ENCODE data around the gene ATF2. TPM values are rescaled to one million over a fixed set of nuclear protein-coding genes. Genes with fewer than 3 reads are reported as not detected.
A peak's percentile ranks its signal among the peaks of the same experiment; 100 is the strongest.

The ATF2 gene
- total RNA-seq, 1 donor: 68.1 TPM

DNA sequence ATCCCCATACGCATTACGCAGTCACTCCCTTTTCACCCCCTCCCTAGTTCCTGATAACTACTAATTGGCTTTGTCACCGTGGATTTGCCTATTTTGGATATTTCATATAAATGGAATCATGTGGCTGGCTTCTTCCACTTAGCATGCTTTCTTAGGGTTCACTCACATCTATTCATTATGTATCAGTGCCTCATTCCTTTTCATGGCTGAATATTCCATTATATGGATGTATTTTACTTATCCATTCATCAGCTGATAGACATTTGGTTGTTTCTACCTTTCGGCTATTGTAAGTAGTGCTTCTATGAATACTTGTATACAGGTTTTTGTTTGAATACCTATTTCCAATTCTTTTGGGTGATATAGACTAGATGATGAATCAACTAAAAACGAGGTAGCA lies 8.6 kb upstream of the ATF2 start:
- H3K4me3 ChIP-seq (ENCODE audit: low read depth, low read length): no peak overlapping the region
- TF ChIP-seq, protein P1, sequence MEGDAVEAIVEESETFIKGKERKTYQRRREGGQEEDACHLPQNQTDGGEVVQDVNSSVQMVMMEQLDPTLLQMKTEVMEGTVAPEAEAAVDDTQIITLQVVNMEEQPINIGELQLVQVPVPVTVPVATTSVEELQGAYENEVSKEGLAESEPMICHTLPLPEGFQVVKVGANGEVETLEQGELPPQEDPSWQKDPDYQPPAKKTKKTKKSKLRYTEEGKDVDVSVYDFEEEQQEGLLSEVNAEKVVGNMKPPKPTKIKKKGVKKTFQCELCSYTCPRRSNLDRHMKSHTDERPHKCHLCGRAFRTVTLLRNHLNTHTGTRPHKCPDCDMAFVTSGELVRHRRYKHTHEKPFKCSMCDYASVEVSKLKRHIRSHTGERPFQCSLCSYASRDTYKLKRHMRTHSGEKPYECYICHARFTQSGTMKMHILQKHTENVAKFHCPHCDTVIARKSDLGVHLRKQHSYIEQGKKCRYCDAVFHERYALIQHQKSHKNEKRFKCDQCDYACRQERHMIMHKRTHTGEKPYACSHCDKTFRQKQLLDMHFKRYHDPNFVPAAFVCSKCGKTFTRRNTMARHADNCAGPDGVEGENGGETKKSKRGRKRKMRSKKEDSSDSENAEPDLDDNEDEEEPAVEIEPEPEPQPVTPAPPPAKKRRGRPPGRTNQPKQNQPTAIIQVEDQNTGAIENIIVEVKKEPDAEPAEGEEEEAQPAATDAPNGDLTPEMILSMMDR (IDR thresholded peaks at IDR 0.05; ENCODE audit: insufficient read depth, low read length): no peak

DNA sequence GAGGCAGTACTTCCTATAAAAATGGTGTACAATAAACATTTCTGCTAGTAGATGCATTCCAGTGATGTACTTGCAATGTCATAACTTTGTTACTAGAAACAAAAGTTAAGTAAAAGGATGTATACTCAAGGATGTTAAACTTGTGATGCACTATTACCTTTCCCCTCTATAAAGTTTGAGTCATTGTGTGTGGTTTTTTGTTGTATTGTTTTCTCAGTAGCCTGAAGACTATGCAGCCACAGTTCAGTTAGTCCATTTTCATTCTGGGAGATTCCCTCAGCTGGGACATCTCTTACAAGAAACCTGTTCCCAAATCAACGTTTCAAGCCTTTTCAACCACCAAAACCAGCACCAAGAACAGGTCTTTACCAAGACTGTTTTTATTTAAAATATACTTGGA lies 7.9 kb upstream of the ATF2 start:
- TF ChIP-seq, protein P1 (IDR thresholded peaks at IDR 0.05; ENCODE audit: insufficient read depth, low read length): no peak
- DNase-seq (ENCODE audit: low read depth): no peak

More for the DNA sequence above, 8.6 kb upstream of the ATF2 start:
- DNase-seq (ENCODE audit: low read depth): no peak

DNA sequence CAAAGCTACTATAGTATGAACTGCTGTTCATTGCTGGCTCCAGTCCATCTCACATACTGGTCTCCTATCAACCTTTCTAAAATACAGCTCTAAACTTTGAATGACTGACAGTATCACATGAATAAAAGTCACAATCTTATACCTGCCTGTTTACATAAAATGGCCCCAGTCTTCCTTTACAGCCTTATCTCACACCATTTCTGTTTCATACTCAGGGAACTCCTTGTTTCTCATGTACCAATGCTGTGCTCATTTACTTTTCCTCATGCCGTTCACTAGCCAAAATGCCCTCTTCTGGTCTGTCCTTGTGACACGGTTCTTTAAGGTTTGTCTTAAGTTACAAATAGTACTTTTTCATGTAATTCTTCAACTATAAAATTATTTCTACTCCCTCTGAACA lies 7.3 kb upstream of the ATF2 start:
- H3K4me3 ChIP-seq (ENCODE audit: low read depth, low read length): no peak overlapping the region
- TF ChIP-seq, protein P1 (IDR thresholded peaks at IDR 0.05; ENCODE audit: insufficient read depth, low read length): no peak
- no peak for DNase-seq (ENCODE audit: low read depth)

More for the DNA sequence above, 7.9 kb upstream of the ATF2 start:
- H3K4me3 ChIP-seq (ENCODE audit: low read depth, low read length): no peak overlapping the region

DNA sequence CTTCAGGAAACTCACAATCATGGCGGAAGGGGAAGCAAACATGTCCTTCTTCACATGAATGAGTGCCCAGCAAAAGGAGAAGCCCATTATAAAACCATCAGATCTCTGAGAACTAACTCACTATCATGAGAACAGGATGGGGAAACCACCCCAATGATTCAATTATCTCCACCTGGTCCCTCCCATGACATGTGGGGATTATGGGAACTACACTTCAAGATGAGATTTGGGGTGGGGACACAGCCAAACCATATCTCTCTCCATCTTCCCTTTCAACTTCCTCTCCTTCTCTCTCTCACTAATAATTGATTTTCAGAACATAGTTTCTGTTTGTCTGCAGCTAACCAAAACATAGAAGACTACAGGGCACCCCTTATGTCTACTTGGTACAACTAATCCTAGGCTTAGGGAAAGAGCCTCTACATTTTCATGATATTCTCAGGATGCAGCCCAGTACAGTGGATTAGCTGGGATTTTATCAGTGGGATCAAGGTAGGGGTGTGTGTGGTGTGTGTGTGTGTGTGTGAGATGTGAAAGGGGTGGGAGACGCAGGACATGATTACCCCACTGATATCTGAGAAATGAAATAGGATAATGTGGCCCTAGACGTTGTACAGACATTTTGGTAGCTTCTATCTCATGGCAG lies 2.8 kb upstream of the ATF2 start:
- TF ChIP-seq, protein P1 (IDR thresholded peaks at IDR 0.05; ENCODE audit: insufficient read depth, low read length): no peak
- no peak overlapping the region for H3K4me3 ChIP-seq (ENCODE audit: low read depth, low read length)
- no peak for DNase-seq (ENCODE audit: low read depth)

DNA sequence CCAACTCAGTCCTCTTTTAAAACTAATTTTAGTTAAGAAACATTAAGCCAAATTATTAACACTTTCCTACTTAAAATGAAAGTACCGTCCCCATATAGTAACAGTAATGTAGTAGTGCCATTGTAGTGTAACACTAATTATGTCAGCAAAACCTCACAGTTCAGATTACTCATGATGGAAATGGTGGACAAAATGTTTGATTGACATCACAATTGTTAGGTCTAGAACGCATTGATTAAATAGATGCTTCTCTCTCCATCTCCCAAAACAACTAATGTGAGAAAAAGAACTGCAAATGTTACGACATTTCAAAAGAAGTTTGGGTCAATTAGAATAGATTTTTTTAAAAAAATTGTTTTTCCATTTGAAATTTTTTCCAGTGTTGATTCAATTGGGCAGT lies 1.2 kb upstream of the ATF2 start:
- TF ChIP-seq, protein P1 (IDR thresholded peaks at IDR 0.05; ENCODE audit: insufficient read depth, low read length): no peak
- H3K4me3 ChIP-seq (ENCODE audit: low read depth, low read length): no peak overlapping the region
- DNase-seq (ENCODE audit: low read depth): no peak

DNA sequence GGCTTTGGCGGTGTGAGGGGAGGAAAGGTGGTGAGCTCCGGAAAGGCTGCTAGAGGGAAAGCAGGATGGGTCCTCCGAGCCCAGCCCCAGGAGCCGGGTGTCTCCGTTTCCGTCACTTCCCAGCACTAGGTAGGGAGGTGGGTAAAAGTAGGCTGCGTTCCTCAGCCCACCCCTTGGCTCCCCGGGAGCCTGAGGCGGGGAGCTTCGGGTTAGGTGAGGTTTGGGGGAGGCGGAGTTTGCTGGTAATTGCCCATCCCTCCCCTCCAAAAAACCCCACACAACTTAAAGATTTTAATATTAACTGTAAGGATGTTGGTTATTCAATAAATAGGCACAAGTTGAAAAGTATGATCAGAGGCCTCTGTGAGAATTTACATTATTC lies 552 bp upstream of the ATF2 start:
- TF ChIP-seq, protein P1 (IDR thresholded peaks at IDR 0.05; ENCODE audit: insufficient read depth, low read length): no peak
- no peak for DNase-seq (ENCODE audit: low read depth)
- peak overlapping the region; percentile 86 for H3K4me3 ChIP-seq (ENCODE audit: low read depth, low read length)
